ENCODE data around the gene LRMDA. TPM values are rescaled to one million over a fixed set of nuclear protein-coding genes. Genes with fewer than 3 reads are reported as not detected.
A peak's percentile ranks its signal among the peaks of the same experiment; 100 is the strongest.

Gene LRMDA
- total and polyA plus RNA-seq, 2 of the 13 experiments (the other 11 are each of a cell fraction or from before 2014, with no cell fraction given): 13.4 to 22.0 TPM

DNA sequence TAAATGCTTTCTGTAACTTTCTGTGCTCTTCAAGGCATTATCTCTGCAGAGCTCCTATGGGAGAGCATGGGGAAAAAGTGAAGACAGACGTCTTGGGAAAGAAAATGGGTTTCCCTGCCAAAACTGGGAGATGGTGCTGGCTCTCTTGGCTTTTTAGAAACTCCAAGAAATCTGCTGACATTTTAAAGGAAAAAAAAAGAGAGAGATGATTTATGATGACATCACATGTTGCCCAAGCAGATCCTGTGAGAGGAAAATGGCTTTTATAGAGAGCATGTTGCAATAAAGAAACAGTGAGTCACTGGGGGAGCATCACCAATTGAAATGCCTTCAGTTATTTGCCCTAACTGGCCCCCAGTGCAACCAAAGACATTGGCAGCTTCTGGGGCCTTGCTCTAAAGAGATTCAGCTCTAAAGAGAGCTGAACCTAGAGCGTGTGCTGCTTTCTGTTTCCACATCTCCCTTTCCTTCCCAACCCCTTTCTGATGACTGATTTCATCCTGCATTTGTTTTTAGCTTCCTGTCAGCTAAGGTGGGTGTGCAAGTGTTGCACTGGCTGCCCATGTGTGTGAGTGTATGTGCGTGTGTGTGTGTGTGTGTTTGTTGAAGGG, 37.7 kb downstream of the LRMDA start:
- ChIA-PET POLR2A (no interaction called here), CTCF (ENCODE audit: low intra/inter-chr PET ratio, low total read pairs) (no interaction called here)
- peaks cover 4 to 9% of the 10 kb centered on the region in 2 experiments; a peak in 2 of 5 replicates for H3K36me3 ChIP-seq (replicated peaks in 1 of 2; ENCODE audit: control insufficient read depth in 1 of 2, insufficient read depth in 2 of 2, low read length in 2 of 2)
- intact Hi-C loops (cut with micrococcal nuclease; ENCODE audit: unreplicated experiment) (no loop called here), in situ Hi-C loops (cut with HindIII; ENCODE audit: extremely low pct_ligation_motif_present, low pct_unique_long_range_greater_than_20kb) (no loop called here)
- H3K27me3 ChIP-seq (ENCODE audit: control insufficient read depth in 1 of 2, insufficient read depth in 2 of 2, low read length in 2 of 2): no peaks in the 10 kb centered on the region
- no peaks in the 10 kb centered on the region for H3K9me3 ChIP-seq (ENCODE audit: low read length)
- TF ChIP-seq MAFF (IDR thresholded peaks at IDR 0.05; ENCODE audit: low read depth, low read length) (0 out of 2 replicates have a peak, but pooled peaks have one; percentile 14), ZNF883 (CRISPR knock-in tag; IDR thresholded peaks at IDR 0.05; ENCODE audit: not compliant biosample characterization) (no peak), CHD2 (IDR thresholded peaks at IDR 0.05; ENCODE audit: low read depth, low read length) (no peak), ZNF329 (CRISPR knock-in tag; IDR thresholded peaks at IDR 0.05; ENCODE audit: low read depth) (no peak), CEBPB (IDR thresholded peaks at IDR 0.05; ENCODE audit: borderline replicate concordance, low read depth, low read length) (peak; percentile 63; the same call in 1 of the 2 replicates), ZNF691 (CRISPR knock-in tag; IDR thresholded peaks at IDR 0.05; ENCODE audit: borderline replicate concordance, low read depth) (no peak), FOSL2 (CRISPR knock-in tag; IDR thresholded peaks at IDR 0.05) (peak; percentile 62), CREB1 (IDR thresholded peaks at IDR 0.05) (peak; percentile 7; the same call in 1 of the 2 replicates), CREB1 (CRISPR knock-in tag; IDR thresholded peaks at IDR 0.05) (no peak), ATF7 (IDR thresholded peaks at IDR 0.05) (peak; percentile 38; the same call in 1 of the 2 replicates), ATF7 (CRISPR knock-in tag; IDR thresholded peaks at IDR 0.05) (no peak), NCOA1 (CRISPR knock-in tag; IDR thresholded peaks at IDR 0.05) (no peak), GTF2F1 (IDR thresholded peaks at IDR 0.05; ENCODE audit: low read length) (no peak)
- TF ChIP-seq, protein P1, sequence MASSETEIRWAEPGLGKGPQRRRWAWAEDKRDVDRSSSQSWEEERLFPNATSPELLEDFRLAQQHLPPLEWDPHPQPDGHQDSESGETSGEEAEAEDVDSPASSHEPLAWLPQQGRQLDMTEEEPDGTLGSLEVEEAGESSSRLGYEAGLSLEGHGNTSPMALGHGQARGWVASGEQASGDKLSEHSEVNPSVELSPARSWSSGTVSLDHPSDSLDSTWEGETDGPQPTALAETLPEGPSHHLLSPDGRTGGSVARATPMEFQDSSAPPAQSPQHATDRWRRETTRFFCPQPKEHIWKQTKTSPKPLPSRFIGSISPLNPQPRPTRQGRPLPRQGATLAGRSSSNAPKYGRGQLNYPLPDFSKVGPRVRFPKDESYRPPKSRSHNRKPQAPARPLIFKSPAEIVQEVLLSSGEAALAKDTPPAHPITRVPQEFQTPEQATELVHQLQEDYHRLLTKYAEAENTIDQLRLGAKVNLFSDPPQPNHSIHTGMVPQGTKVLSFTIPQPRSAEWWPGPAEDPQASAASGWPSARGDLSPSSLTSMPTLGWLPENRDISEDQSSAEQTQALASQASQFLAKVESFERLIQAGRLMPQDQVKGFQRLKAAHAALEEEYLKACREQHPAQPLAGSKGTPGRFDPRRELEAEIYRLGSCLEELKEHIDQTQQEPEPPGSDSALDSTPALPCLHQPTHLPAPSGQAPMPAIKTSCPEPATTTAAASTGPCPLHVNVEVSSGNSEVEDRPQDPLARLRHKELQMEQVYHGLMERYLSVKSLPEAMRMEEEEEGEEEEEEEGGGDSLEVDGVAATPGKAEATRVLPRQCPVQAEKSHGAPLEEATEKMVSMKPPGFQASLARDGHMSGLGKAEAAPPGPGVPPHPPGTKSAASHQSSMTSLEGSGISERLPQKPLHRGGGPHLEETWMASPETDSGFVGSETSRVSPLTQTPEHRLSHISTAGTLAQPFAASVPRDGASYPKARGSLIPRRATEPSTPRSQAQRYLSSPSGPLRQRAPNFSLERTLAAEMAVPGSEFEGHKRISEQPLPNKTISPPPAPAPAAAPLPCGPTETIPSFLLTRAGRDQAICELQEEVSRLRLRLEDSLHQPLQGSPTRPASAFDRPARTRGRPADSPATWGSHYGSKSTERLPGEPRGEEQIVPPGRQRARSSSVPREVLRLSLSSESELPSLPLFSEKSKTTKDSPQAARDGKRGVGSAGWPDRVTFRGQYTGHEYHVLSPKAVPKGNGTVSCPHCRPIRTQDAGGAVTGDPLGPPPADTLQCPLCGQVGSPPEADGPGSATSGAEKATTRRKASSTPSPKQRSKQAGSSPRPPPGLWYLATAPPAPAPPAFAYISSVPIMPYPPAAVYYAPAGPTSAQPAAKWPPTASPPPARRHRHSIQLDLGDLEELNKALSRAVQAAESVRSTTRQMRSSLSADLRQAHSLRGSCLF (CRISPR knock-in tag; IDR thresholded peaks at IDR 0.05; ENCODE audit: borderline replicate concordance): no peak
- FAIRE-seq: no peak
- peaks cover 2% of the 10 kb centered on the region for H3K79me2 ChIP-seq (ENCODE audit: insufficient read depth, low read length)
- H3K4me1 ChIP-seq (ENCODE audit: insufficient read depth, low read length): 0 out of 2 replicates have a peak, but pooled peaks cover 5% of the 10 kb centered on the region
- 78% methylated on average over 3 of the region's 3 CpGs for WGBS (ENCODE audit: low lambda C conversion rate)
- no peak overlapping the region for H2AFZ ChIP-seq (ENCODE audit: low read length)
- ATAC-seq: no peak
- BruUV-seq (replicated peaks): no TSS peak
- DNase-seq (ENCODE audit: low spot score): peak; percentile 6
- H3K4me2 ChIP-seq (ENCODE audit: low read depth, low read length): no peak overlapping the region
- H3K4me3 ChIP-seq (replicated peaks in 1 of 3; ENCODE audit: insufficient read depth in 1 of 3, low read depth in 2 of 3, low read length in 3 of 3): no peak overlapping the region
- H3K27ac ChIP-seq (ENCODE audit: extremely low read length, insufficient read depth, low read length): no peak overlapping the region
- no peak overlapping the region for H3K9ac ChIP-seq (ENCODE audit: insufficient read depth, low read depth, low read length)
- H4K20me1 ChIP-seq (ENCODE audit: insufficient read depth, low read length): no peaks in the 10 kb centered on the region

Data from HepG2 (cell line).